GM12874 (cell line): Measurements from ENCODE around the gene NBEA.

ENCODE experiments used
- CTCF ChIP-seq: IDR thresholded peaks from 2 replicates; pipeline ENCODE4 v1.5.1; 2011; ENCODE audit warnings: low read depth, mild to moderate bottlenecking, control low read depth, low read length, moderate library complexity; ENCODE audit not compliant: insufficient read depth

NBEA gene

GRCh38 chr13:35596321-35597030, 654.4 kb downstream of the NBEA start:
- TF ChIP-seq CTCF: no peak

- TF ChIP-seq CTCF: no peak
Measured at GRCh38 chr13:35597451-35597850, 655.4 kb downstream of the NBEA start.

- no peak for TF ChIP-seq CTCF
Measured at GRCh38 chr13:35598233-35598632, 656.2 kb downstream of the NBEA start.

- TF ChIP-seq CTCF: no peak
Measured at GRCh38 chr13:35598790-35599369, 656.8 kb downstream of the NBEA start.

GRCh38 chr13:35599384-35599783, 657.3 kb downstream of the NBEA start:
- TF ChIP-seq CTCF: no peak

- TF ChIP-seq CTCF: no peak
Measured at GRCh38 chr13:35600137-35600536, 658.1 kb downstream of the NBEA start.

GRCh38 chr13:35603593-35604285, 661.7 kb downstream of the NBEA start:
- TF ChIP-seq CTCF: no peak
